Adipocyte (in vitro differentiated cells): Measurements from ENCODE around the gene ANKRD39.

Experiments
- DNase-seq: peaks from one replicate; pipeline ENCODE4 v3.0.0-alpha.2; 2015; ENCODE audit warnings: low read depth
- H3K27me3 ChIP-seq: replicated peaks from 2 replicates; pipeline ENCODE4 v1.7.0; 2013; ENCODE audit warnings: mild to moderate bottlenecking, low read length, moderate library complexity; ENCODE audit not compliant: control insufficient read depth, insufficient read depth
- H3K36me3 ChIP-seq: 2 replicates; pipeline ENCODE4 v1.7.0; 2013; ENCODE audit warnings: low read length, mild to moderate bottlenecking, moderate library complexity; ENCODE audit not compliant: control insufficient read depth, insufficient read depth, severe bottlenecking
- H3K4me1 ChIP-seq: 2 replicates; pipeline ENCODE4 v1.7.0; 2013; ENCODE audit warnings: mild to moderate bottlenecking, low read length, moderate library complexity; ENCODE audit not compliant: control insufficient read depth, insufficient read depth
- H3K4me3 ChIP-seq: 2 replicates; pipeline ENCODE4 v1.7.0; 2013; ENCODE audit warnings: mild to moderate bottlenecking, low read length, moderate library complexity
- H3K9ac ChIP-seq: 2 replicates; pipeline ENCODE4 v1.7.0; 2013; ENCODE audit warnings: mild to moderate bottlenecking, low read length, moderate library complexity
- H3K9me3 ChIP-seq: 2 replicates; pipeline ENCODE4 v1.7.0; 2013; ENCODE audit warnings: mild to moderate bottlenecking, low read length, moderate library complexity; ENCODE audit not compliant: control insufficient read depth

Gene ANKRD39

GRCh38 chr2:96885432-96886347, 27.9 kb upstream of the ANKRD39 start:
- Histone ChIP-seq H3K36me3 (no peaks in the 10 kb centered on the region), H3K9me3 (no peaks in the 10 kb centered on the region), H3K4me1 (peaks cover 18% of the 10 kb centered on the region), H3K27me3 (peaks cover 22% of the 10 kb centered on the region), H3K9ac (no peak overlapping the region), H3K4me3 (no peak overlapping the region)
- DNase-seq: no peak

GRCh38 chr2:96884299-96885094, 26.7 kb upstream of the ANKRD39 start:
- no peaks in the 10 kb centered on the region for H3K36me3 ChIP-seq
- H3K27me3 ChIP-seq: peaks cover 22% of the 10 kb centered on the region
- peaks cover 18% of the 10 kb centered on the region for H3K4me1 ChIP-seq
- no peaks in the 10 kb centered on the region for H3K9me3 ChIP-seq
- no peak overlapping the region for H3K9ac ChIP-seq
- H3K4me3 ChIP-seq: no peak overlapping the region
- no peak for DNase-seq

- peaks cover 14% of the 10 kb centered on the region for H3K4me1 ChIP-seq
- no peaks in the 10 kb centered on the region for H3K9me3 ChIP-seq
- H3K9ac ChIP-seq: no peak overlapping the region
These were observed 25.5 kb upstream of the ANKRD39 start for GRCh38 chr2:96883306-96883705.

GRCh38 chr2:96882906-96883305, 25.1 kb upstream of the ANKRD39 start:
- Histone ChIP-seq H3K4me1 (peaks cover 10% of the 10 kb centered on the region), H3K4me3 (no peak overlapping the region), H3K9ac (no peak overlapping the region), H3K27me3 (peaks cover 23% of the 10 kb centered on the region), H3K36me3 (no peaks in the 10 kb centered on the region), H3K9me3 (no peaks in the 10 kb centered on the region)
- no peak for DNase-seq

More at GRCh38 chr2:96883306-96883705, 25.5 kb upstream of the ANKRD39 start:
- H3K36me3 ChIP-seq: no peaks in the 10 kb centered on the region
- DNase-seq: no peak
- peaks cover 22% of the 10 kb centered on the region for H3K27me3 ChIP-seq
- H3K4me3 ChIP-seq: no peak overlapping the region

GRCh38 chr2:96882230-96882629, 24.4 kb upstream of the ANKRD39 start:
- DNase-seq: no peak
- Histone ChIP-seq H3K36me3 (no peaks in the 10 kb centered on the region), H3K9ac (no peak overlapping the region), H3K9me3 (no peaks in the 10 kb centered on the region), H3K27me3 (peaks cover 25% of the 10 kb centered on the region), H3K4me3 (no peak overlapping the region), H3K4me1 (peaks cover 9% of the 10 kb centered on the region)

- Histone ChIP-seq H3K9ac (no peak overlapping the region), H3K4me3 (no peak overlapping the region), H3K27me3 (peaks cover 25% of the 10 kb centered on the region), H3K9me3 (no peaks in the 10 kb centered on the region), H3K36me3 (no peaks in the 10 kb centered on the region), H3K4me1 (peaks cover 9% of the 10 kb centered on the region)
- DNase-seq: no peak
These were observed 23.8 kb upstream of the ANKRD39 start for GRCh38 chr2:96881349-96882195.

GRCh38 chr2:96880891-96881273, 23.1 kb upstream of the ANKRD39 start:
- H3K4me1 ChIP-seq: peaks cover 14% of the 10 kb centered on the region
- no peak for DNase-seq
- no peak overlapping the region for H3K9ac ChIP-seq
- H3K27me3 ChIP-seq: peaks cover 22% of the 10 kb centered on the region
- H3K9me3 ChIP-seq: no peaks in the 10 kb centered on the region
- H3K36me3 ChIP-seq: no peaks in the 10 kb centered on the region
- H3K4me3 ChIP-seq: no peak overlapping the region

GRCh38 chr2:96879545-96880040, 21.8 kb upstream of the ANKRD39 start:
- Histone ChIP-seq H3K27me3 (peaks cover 22% of the 10 kb centered on the region), H3K9me3 (no peaks in the 10 kb centered on the region), H3K9ac (no peak overlapping the region), H3K4me3 (no peak overlapping the region), H3K4me1 (peaks cover 14% of the 10 kb centered on the region), H3K36me3 (no peaks in the 10 kb centered on the region)
- no peak for DNase-seq

- Histone ChIP-seq H3K9ac (no peak overlapping the region), H3K4me1 (peaks cover 14% of the 10 kb centered on the region), H3K9me3 (no peaks in the 10 kb centered on the region), H3K4me3 (no peak overlapping the region), H3K36me3 (no peaks in the 10 kb centered on the region), H3K27me3 (peaks cover 22% of the 10 kb centered on the region)
- DNase-seq: no peak
These were observed 21.2 kb upstream of the ANKRD39 start for GRCh38 chr2:96878796-96879544.

GRCh38 chr2:96878171-96878570, 20.4 kb upstream of the ANKRD39 start:
- Histone ChIP-seq H3K4me1 (peaks cover 14% of the 10 kb centered on the region), H3K9me3 (no peaks in the 10 kb centered on the region)

More at GRCh38 chr2:96878171-96878570, 20.4 kb upstream of the ANKRD39 start:
- no peak overlapping the region for H3K4me3 ChIP-seq
- H3K9ac ChIP-seq: no peak overlapping the region
- H3K27me3 ChIP-seq: peaks cover 16% of the 10 kb centered on the region
- H3K36me3 ChIP-seq: no peaks in the 10 kb centered on the region
- DNase-seq: no peak
